ENCODE measurements around the gene SURF1.

DNA sequence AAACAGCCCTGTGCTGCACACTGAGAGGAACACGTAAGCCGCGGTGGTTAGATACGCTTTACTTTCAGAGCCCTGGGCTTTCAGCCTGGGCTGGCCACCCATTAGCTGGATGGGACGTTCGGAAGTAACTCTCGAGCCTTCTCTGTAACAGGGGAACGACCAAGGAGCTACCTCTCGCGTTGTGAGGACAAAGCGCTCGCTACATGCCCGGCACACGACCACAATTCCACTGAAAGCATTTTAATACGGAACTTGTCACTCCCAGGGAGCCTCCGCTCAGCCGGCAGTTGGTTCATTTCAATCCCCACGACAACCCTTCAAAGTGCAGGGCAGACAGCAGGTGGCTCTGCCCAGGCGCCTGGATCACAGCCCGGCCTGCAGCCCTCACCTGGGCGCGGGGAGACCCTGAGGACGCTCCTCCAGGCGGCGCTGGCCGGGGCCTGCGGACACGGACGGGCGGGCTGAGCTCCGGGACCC is 368 bp downstream of the SURF1 start:
- no peak for TF ChIP-seq POLR2AphosphoS5 (IDR thresholded peaks at IDR 0.05; ENCODE audit: low read length)
- no peak for TF ChIP-seq POLR2A (IDR thresholded peaks at IDR 0.05; ENCODE audit: low read depth, low read length)
- no peak for TF ChIP-seq EZH2 (IDR thresholded peaks at IDR 0.05; ENCODE audit: borderline replicate concordance, control insufficient read depth, low read depth, low read length)
- TF ChIP-seq, protein P1, sequence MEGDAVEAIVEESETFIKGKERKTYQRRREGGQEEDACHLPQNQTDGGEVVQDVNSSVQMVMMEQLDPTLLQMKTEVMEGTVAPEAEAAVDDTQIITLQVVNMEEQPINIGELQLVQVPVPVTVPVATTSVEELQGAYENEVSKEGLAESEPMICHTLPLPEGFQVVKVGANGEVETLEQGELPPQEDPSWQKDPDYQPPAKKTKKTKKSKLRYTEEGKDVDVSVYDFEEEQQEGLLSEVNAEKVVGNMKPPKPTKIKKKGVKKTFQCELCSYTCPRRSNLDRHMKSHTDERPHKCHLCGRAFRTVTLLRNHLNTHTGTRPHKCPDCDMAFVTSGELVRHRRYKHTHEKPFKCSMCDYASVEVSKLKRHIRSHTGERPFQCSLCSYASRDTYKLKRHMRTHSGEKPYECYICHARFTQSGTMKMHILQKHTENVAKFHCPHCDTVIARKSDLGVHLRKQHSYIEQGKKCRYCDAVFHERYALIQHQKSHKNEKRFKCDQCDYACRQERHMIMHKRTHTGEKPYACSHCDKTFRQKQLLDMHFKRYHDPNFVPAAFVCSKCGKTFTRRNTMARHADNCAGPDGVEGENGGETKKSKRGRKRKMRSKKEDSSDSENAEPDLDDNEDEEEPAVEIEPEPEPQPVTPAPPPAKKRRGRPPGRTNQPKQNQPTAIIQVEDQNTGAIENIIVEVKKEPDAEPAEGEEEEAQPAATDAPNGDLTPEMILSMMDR (IDR thresholded peaks at IDR 0.05 in 2 of 3, conservative IDR thresholded peaks at IDR 0.05 in 1 of 3; ENCODE audit: control insufficient read depth in 2 of 3, extremely low read depth in 1 of 3, insufficient read depth in 1 of 3, low read depth in 3 of 3, low read length in 3 of 3): no peak
- TF ChIP-seq ATF7 (IDR thresholded peaks at IDR 0.05; ENCODE audit: low read depth): no peak
- TF ChIP-seq RAD51 (IDR thresholded peaks at IDR 0.05): no peak
- no peak for TF ChIP-seq MEF2A (IDR thresholded peaks at IDR 0.05; ENCODE audit: insufficient read depth, low read depth, low read length)
- TF ChIP-seq, protein P2, sequence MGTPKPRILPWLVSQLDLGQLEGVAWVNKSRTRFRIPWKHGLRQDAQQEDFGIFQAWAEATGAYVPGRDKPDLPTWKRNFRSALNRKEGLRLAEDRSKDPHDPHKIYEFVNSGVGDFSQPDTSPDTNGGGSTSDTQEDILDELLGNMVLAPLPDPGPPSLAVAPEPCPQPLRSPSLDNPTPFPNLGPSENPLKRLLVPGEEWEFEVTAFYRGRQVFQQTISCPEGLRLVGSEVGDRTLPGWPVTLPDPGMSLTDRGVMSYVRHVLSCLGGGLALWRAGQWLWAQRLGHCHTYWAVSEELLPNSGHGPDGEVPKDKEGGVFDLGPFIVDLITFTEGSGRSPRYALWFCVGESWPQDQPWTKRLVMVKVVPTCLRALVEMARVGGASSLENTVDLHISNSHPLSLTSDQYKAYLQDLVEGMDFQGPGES (IDR thresholded peaks at IDR 0.05): no peak
- TF ChIP-seq, protein P3, sequence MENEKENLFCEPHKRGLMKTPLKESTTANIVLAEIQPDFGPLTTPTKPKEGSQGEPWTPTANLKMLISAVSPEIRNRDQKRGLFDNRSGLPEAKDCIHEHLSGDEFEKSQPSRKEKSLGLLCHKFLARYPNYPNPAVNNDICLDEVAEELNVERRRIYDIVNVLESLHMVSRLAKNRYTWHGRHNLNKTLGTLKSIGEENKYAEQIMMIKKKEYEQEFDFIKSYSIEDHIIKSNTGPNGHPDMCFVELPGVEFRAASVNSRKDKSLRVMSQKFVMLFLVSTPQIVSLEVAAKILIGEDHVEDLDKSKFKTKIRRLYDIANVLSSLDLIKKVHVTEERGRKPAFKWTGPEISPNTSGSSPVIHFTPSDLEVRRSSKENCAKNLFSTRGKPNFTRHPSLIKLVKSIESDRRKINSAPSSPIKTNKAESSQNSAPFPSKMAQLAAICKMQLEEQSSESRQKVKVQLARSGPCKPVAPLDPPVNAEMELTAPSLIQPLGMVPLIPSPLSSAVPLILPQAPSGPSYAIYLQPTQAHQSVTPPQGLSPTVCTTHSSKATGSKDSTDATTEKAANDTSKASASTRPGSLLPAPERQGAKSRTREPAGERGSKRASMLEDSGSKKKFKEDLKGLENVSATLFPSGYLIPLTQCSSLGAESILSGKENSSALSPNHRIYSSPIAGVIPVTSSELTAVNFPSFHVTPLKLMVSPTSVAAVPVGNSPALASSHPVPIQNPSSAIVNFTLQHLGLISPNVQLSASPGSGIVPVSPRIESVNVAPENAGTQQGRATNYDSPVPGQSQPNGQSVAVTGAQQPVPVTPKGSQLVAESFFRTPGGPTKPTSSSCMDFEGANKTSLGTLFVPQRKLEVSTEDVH (IDR thresholded peaks at IDR 0.05; ENCODE audit: low read depth, partially characterized antibody): no peak
- no peak for TF ChIP-seq ZSCAN29 (IDR thresholded peaks at IDR 0.05)
